Measurements from ENCODE around the gene SORCS2.

SORCS2 gene

GRCh38 chr4:7187168-7187535 lies 5.2 kb upstream of the SORCS2 start:
- no peak overlapping the region for H3K27ac ChIP-seq
- POLR2A ChIA-PET (ENCODE audit: low non-redundant PET) = no interaction called here
- CTCF ChIA-PET = interaction anchor here (0.7 kb wide), 1 partner anchor 131 kb away, joined by 4 read pairs; no protein-coding TSS in a partner anchor
- DNase-seq (ENCODE audit: low spot score) = no peak
- TF ChIP-seq CTCF (conservative IDR thresholded peaks at IDR 0.05; ENCODE audit: low read depth) = no peak

DNA sequence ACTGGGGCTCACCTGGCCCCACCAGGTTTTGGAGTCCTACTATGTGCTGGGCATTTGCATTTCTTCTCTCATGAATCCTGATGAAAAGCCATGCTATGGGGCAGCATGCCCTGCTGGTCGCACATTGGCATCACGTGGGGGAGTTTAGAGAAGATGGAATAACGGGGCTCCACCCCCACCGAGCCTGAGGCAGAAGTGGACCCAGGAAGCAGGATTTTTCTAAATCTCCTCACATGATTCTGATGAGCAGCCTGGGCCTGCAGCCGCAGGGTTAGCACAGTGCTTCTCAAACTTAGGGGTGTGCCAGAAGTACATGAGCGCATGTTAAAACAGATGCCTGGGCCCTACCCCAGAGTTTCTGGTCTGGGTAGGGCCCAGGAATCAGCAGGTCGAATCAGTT lies 4.6 kb upstream of the SORCS2 start:
- ChIA-PET CTCF (interaction anchor here (0.7 kb wide), 1 partner anchor 130 kb away, joined by 4 read pairs; no protein-coding TSS in a partner anchor), POLR2A (ENCODE audit: low non-redundant PET) (no interaction called here)
- no peak for DNase-seq (ENCODE audit: low spot score)
- H3K27ac ChIP-seq = no peak overlapping the region
- no peak for TF ChIP-seq CTCF (conservative IDR thresholded peaks at IDR 0.05; ENCODE audit: low read depth)

- ChIA-PET POLR2A (ENCODE audit: low non-redundant PET) (no interaction called here), CTCF (interaction anchor here (0.6 kb wide), 1 partner anchor 99 kb away, joined by 3 read pairs; no protein-coding TSS in a partner anchor)
- no peak for DNase-seq (ENCODE audit: low spot score)
- TF ChIP-seq CTCF (conservative IDR thresholded peaks at IDR 0.05; ENCODE audit: low read depth) = no peak
- no peak overlapping the region for H3K27ac ChIP-seq
These were observed 3.3 kb upstream of the SORCS2 start for GRCh38 chr4:7189066-7189465.

GRCh38 chr4:7189475-7190277 lies 2.7 kb upstream of the SORCS2 start:
- CTCF ChIA-PET = interaction anchor here (0.6 kb wide), 3 partner anchors 97 to 193 kb away, joined by 3 to 4 read pairs (median 3); no protein-coding TSS in a partner anchor
- no peak overlapping the region for H3K27ac ChIP-seq
- POLR2A ChIA-PET (ENCODE audit: low non-redundant PET) = no interaction called here
- no peak for TF ChIP-seq CTCF (conservative IDR thresholded peaks at IDR 0.05; ENCODE audit: low read depth)
- DNase-seq (ENCODE audit: low spot score) = no peak

DNA sequence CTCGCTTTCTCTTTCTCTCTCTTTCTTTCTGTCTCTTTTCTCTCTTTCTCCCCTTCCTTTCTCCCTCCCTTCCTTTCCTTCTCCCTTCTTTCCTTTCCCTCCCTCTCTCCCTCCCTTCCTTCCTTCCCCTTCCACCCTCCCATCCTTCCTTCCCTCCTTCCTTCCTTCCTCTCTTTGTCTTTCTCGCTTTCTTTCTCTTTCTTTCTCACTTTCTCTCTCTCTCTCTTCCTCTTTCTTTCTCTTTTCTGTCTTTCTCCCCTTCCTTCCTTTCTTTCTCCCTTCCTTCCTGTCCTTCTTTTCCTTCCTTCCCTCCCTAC lies 2.1 kb upstream of the SORCS2 start:
- ChIA-PET CTCF (interaction anchor here (0.6 kb wide), 1 partner anchor 97 kb away, joined by 3 read pairs; no protein-coding TSS in a partner anchor), POLR2A (ENCODE audit: low non-redundant PET) (no interaction called here)
- DNase-seq (ENCODE audit: low spot score) = no peak
- no peak overlapping the region for H3K27ac ChIP-seq
- no peak for TF ChIP-seq CTCF (conservative IDR thresholded peaks at IDR 0.05; ENCODE audit: low read depth)

- TF ChIP-seq CTCF (conservative IDR thresholded peaks at IDR 0.05; ENCODE audit: low read depth) = no peak
- CTCF ChIA-PET = no interaction called here
- POLR2A ChIA-PET (ENCODE audit: low non-redundant PET) = no interaction called here
- no peak for DNase-seq (ENCODE audit: low spot score)
- H3K27ac ChIP-seq = no peak overlapping the region
These were observed 1.4 kb upstream of the SORCS2 start for GRCh38 chr4:7190691-7191545.

Data from RWPE1 (cell line).